ENCODE data around the gene CHCHD6. TPM values are rescaled to one million over a fixed set of nuclear protein-coding genes. Genes with fewer than 3 reads are reported as not detected.

Gene CHCHD6
- total RNA-seq, 1 donor from 2014 or later, result 17.2 TPM

DNA sequence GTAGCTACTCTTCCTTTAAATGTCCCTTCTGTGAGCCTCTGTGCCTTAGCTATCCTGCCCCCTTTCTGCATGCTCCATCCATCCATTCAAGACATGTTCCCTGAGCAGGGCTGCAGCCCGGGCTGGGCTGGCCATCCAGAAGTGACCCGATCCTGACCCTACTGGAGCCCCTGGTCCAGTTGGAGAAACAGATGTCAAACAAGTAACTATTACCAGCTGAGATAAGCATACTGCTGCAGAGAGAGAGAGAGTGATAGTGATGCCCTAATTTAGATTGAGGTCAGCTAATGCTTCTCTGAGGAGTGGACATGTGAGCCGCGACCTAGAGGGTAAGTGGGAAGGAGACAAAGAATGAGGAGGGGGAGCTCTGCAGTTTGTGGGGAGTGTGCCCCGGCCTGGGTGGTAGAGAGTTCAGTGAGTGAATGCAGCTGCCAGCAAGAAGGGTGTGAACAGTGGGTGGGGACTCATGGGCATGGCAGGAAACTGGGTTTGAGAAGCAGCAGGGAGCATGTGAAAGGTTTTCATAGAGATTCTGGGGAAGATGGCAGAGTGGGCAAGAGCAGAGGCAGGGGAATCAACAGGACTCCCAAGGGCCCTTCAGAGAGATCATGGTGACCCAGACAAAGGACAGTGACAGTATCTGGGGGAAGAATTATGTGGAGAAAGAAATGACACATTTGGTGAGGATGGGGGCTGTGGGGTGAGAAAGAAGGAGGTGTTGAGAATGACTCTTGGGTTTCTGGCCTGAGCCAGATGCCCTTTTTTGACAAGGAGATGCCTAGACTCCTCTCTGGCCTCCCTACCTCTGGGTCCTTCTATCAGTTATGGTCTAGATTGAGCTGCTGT is 44.9 kb downstream of the CHCHD6 start:
- peaks cover 5% of the 10 kb centered on the region for H3K36me3 Mint-ChIP-seq (ENCODE audit: unreplicated experiment)
- H3K9me3 Mint-ChIP-seq (ENCODE audit: unreplicated experiment), result peaks cover 8% of the 10 kb centered on the region
- H3K4me1 Mint-ChIP-seq (ENCODE audit: low read depth, unreplicated experiment), result peaks cover 54% of the 10 kb centered on the region
- H3K27ac Mint-ChIP-seq (ENCODE audit: unreplicated experiment), result no peak overlapping the region
- TF ChIP-seq, protein P1, sequence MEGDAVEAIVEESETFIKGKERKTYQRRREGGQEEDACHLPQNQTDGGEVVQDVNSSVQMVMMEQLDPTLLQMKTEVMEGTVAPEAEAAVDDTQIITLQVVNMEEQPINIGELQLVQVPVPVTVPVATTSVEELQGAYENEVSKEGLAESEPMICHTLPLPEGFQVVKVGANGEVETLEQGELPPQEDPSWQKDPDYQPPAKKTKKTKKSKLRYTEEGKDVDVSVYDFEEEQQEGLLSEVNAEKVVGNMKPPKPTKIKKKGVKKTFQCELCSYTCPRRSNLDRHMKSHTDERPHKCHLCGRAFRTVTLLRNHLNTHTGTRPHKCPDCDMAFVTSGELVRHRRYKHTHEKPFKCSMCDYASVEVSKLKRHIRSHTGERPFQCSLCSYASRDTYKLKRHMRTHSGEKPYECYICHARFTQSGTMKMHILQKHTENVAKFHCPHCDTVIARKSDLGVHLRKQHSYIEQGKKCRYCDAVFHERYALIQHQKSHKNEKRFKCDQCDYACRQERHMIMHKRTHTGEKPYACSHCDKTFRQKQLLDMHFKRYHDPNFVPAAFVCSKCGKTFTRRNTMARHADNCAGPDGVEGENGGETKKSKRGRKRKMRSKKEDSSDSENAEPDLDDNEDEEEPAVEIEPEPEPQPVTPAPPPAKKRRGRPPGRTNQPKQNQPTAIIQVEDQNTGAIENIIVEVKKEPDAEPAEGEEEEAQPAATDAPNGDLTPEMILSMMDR (IDR thresholded peaks at IDR 0.05; ENCODE audit: partially characterized antibody, unreplicated experiment), result no peak
- H3K27me3 Mint-ChIP-seq (ENCODE audit: unreplicated experiment), result peaks cover 9% of the 10 kb centered on the region
- H3K4me3 Mint-ChIP-seq (ENCODE audit: unreplicated experiment), result no peak overlapping the region
- DNase-seq, result no peak

DNA sequence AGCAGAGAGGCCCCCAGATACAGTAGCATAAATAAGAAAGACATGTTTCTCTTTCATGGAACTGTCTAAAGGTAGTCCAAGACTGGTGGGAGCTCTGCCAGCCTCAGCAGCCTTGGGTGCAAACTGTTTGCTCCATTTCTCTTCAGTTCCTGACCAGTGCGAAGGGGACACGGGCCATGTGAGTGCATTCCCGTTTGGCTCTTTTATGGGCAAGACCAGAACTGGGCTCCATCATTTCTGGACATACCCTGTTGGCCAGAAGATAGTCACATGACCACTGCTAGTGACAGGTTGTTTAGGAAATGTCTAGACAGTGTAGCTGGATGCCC is 45.5 kb downstream of the CHCHD6 start:
- TF ChIP-seq, protein P1 (IDR thresholded peaks at IDR 0.05; ENCODE audit: partially characterized antibody, unreplicated experiment), result no peak
- peaks cover 57% of the 10 kb centered on the region for H3K4me1 Mint-ChIP-seq (ENCODE audit: low read depth, unreplicated experiment)

DNA sequence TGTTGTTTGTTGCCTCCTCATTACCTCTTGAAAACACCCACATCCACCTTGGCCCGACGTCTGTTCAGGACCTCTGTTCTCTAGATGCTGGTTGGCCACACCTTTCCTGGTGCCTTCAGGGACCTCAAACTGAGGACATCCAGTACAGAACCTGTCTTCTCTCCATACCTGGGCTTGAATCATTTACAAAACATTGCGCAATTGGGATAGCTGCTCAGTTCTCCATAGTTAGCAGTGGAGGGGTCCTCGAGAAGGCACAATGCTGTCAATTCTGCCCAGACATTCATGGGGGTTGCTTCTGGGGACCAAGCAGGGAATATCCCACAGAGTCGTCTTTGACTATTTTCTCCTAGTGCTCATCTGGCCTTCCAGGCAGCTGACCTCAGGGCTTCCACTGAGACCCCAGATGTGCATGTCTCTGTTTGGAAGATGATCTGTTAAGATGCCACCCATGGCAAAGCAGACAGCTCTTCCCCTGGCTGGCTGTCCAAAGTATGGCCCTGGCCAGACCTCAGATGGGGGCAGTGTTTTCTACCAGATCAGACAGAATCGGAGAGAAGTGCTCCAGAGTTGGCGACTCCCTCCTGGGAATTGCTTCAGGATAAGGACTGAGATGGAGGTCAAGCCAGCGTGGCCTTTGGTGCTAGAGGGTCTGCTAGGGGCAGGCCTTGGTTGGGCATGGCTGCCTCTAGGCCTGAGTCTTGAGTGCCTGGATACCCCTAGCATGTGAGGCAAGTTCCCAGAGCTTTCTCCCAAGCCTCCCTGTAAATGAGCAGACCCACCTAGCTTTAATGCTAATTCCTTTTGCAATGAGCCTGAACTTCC is 46.1 kb downstream of the CHCHD6 start:
- peaks cover 62% of the 10 kb centered on the region for H3K4me1 Mint-ChIP-seq (ENCODE audit: low read depth, unreplicated experiment)
- H3K27me3 Mint-ChIP-seq (ENCODE audit: unreplicated experiment), result peaks cover 9% of the 10 kb centered on the region
- H3K36me3 Mint-ChIP-seq (ENCODE audit: unreplicated experiment), result peaks cover 5% of the 10 kb centered on the region
- TF ChIP-seq, protein P1 (IDR thresholded peaks at IDR 0.05; ENCODE audit: partially characterized antibody, unreplicated experiment), result no peak
- peak overlapping the region; percentile 42 for H3K4me3 Mint-ChIP-seq (ENCODE audit: unreplicated experiment)
- peak overlapping the region; percentile 78 for H3K27ac Mint-ChIP-seq (ENCODE audit: unreplicated experiment)
- peaks cover 8% of the 10 kb centered on the region for H3K9me3 Mint-ChIP-seq (ENCODE audit: unreplicated experiment)
- no peak for DNase-seq

More for the DNA sequence above, 45.5 kb downstream of the CHCHD6 start:
- Mint-ChIP-seq H3K36me3 (ENCODE audit: unreplicated experiment) (peaks cover 5% of the 10 kb centered on the region), H3K27ac (ENCODE audit: unreplicated experiment) (no peak overlapping the region), H3K27me3 (ENCODE audit: unreplicated experiment) (peaks cover 9% of the 10 kb centered on the region), H3K4me3 (ENCODE audit: unreplicated experiment) (no peak overlapping the region), H3K9me3 (ENCODE audit: unreplicated experiment) (peaks cover 8% of the 10 kb centered on the region)
- DNase-seq, result no peak

DNA sequence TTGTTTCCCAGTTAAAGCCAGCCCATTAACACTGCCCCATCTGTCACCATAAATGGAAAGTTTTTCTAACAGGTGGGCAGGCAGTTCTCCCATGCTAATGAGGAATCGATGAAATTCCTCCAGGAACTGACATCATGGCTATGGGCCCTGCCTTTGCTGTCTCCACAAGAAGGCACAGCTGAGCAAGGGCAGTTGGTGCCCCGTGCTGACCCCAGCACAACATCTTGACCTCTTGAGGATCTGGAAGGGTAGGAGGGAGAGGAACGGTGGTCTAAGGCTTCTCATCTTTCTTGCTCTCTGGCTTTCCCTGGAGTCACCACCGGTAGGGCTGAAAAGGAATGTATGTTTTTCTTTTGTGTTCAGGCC is 46.7 kb downstream of the CHCHD6 start:
- Mint-ChIP-seq H3K4me1 (ENCODE audit: low read depth, unreplicated experiment) (peaks cover 62% of the 10 kb centered on the region), H3K27ac (ENCODE audit: unreplicated experiment) (peak overlapping the region; percentile 78), H3K9me3 (ENCODE audit: unreplicated experiment) (peaks cover 8% of the 10 kb centered on the region), H3K4me3 (ENCODE audit: unreplicated experiment) (peak overlapping the region; percentile 40), H3K27me3 (ENCODE audit: unreplicated experiment) (peaks cover 9% of the 10 kb centered on the region), H3K36me3 (ENCODE audit: unreplicated experiment) (peaks cover 5% of the 10 kb centered on the region)
- TF ChIP-seq, protein P1 (IDR thresholded peaks at IDR 0.05; ENCODE audit: partially characterized antibody, unreplicated experiment), result no peak
- peak; percentile 62 for DNase-seq
